PFSK-1 (cell line): ENCODE data around the gene ENPEP.

Experiments
- FOXP2 ChIP-seq: optimal IDR thresholded peaks from 2 replicates; pipeline ENCODE3; 2011; ENCODE audit warnings: borderline replicate concordance, control low read depth, inconsistent platforms; ENCODE audit not compliant: insufficient read depth; ENCODE audit errors: extremely low read length, extremely low read depth
- POLR2AphosphoS5 ChIP-seq: IDR thresholded peaks from 2 replicates; pipeline ENCODE4 v1.6.1; 2012; ENCODE audit warnings: low read depth, mild to moderate bottlenecking, control low read depth, low read length, moderate library complexity
- REST ChIP-seq, 2 experiments: IDR thresholded peaks; 2 replicates each; pipeline versions ENCODE4 v1.6.1 to v1.8.0; 2011 to 2012; ENCODE audit warnings: low read depth in 2 of 2, low read length in 2 of 2, control low read depth in 1 of 2, inconsistent platforms in 1 of 2, mild to moderate bottlenecking in 1 of 2, moderate library complexity in 1 of 2; ENCODE audit not compliant: insufficient read depth in 1 of 2
- SIN3A ChIP-seq: IDR thresholded peaks from 2 replicates; pipeline ENCODE4 v1.6.1; 2012; ENCODE audit warnings: mild to moderate bottlenecking, low read length, moderate library complexity, borderline replicate concordance; ENCODE audit not compliant: insufficient read depth
- TAF1 ChIP-seq: IDR thresholded peaks from 2 replicates; pipeline ENCODE4 v1.6.1; 2012; ENCODE audit warnings: low read length, control low read depth, borderline replicate concordance; ENCODE audit not compliant: insufficient read depth

The ENPEP gene

DNA sequence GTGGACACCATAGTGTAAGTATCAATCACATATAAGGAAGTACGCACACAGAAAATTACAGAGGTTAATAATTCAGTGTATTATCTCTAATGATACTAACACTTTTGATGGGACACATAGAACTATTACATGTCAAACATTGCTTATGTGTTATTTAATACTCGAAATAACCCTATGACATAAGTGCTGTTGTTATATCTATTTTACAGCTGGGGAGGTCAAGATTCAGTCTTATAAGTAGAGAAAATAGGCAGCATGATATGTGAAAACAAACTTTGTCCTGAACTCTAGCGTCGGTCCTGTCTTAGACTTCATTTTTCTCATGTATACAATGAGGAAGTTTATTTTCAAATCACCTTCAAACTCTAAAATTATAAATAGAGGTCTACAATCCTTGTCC is 23.2 kb downstream of the ENPEP start:
- TF ChIP-seq REST (IDR thresholded peaks at IDR 0.05; ENCODE audit: insufficient read depth in 1 of 2, low read depth in 2 of 2, low read length in 2 of 2) = no peak
- TF ChIP-seq FOXP2 = no peak
- no peak for TF ChIP-seq TAF1
- no peak for TF ChIP-seq POLR2AphosphoS5
- no peak for TF ChIP-seq SIN3A

GRCh38 chr4:110501826-110502225 is 25.9 kb downstream of the ENPEP start:
- TF ChIP-seq REST (IDR thresholded peaks at IDR 0.05; ENCODE audit: insufficient read depth in 1 of 2, low read depth in 2 of 2, low read length in 2 of 2) (no peak), TAF1 (no peak), POLR2AphosphoS5 (no peak), SIN3A (no peak), FOXP2 (no peak)

DNA sequence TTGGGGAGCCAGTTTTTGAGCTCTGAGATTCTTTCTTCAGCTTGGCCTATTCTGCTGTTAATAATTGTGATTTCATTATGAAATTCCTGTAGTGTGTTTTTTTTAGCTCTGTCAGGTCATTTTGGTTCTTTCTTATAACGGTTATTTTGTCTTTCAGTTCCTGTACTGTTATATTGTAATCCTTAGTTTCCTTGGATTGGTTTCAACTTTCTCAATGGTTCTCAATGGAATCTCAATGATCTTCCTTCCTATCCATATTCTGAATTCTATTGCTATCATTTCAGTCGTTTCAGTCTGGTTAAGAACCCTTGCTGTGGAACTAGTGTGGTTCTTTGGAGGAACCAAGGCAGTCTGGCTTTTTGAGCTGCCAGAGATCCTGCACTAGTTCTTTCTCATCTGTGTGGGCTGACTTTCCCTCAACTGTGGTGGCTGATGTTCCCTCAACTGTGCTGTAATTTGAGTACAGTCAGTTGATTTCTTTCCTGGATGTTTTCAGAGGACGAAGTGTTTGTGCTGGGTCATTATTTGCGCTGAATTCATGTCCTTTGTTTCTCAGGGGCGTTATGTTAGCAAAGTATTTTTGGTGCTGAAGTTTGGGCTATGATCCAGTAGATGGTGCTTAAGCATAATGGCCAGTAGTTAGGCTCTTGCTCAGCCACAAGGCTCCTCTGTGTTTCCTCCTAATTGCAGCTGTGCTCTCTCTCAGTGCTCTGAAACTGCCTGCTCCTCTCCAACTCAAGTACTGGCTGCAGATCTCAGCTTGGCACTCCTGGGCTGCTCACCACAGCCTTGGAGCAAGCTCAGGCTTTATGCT is 27.5 kb downstream of the ENPEP start:
- no peak for TF ChIP-seq SIN3A
- no peak for TF ChIP-seq FOXP2
- TF ChIP-seq REST (IDR thresholded peaks at IDR 0.05; ENCODE audit: insufficient read depth in 1 of 2, low read depth in 2 of 2, low read length in 2 of 2) = no peak

GRCh38 chr4:110504084-110504435 is 28.1 kb downstream of the ENPEP start:
- TF ChIP-seq TAF1 (no peak), REST (IDR thresholded peaks at IDR 0.05; ENCODE audit: insufficient read depth in 1 of 2, low read depth in 2 of 2, low read length in 2 of 2) (no peak), FOXP2 (no peak), SIN3A (no peak), POLR2AphosphoS5 (no peak)

- TF ChIP-seq FOXP2 (no peak), SIN3A (no peak), TAF1 (no peak), POLR2AphosphoS5 (no peak), REST (IDR thresholded peaks at IDR 0.05; ENCODE audit: insufficient read depth in 1 of 2, low read depth in 2 of 2, low read length in 2 of 2) (no peak)
These were observed 29.5 kb downstream of the ENPEP start for GRCh38 chr4:110505440-110505839.
